ENCODE results near the gene RAP1A. TPM values are rescaled to one million over a fixed set of nuclear protein-coding genes. Genes with fewer than 3 reads are reported as not detected.

The RAP1A gene
- total RNA-seq, 4 donors from 2014 or later = 49.4 to 72.1 (median 57.9) TPM

GRCh38 chr1:111599781-111600693 is 19.6 kb upstream of the RAP1A start:
- in situ Hi-C loops (cut with MboI; ENCODE audit: low sequenced_read_pairs in 4 of 4) (no loop called here), intact Hi-C loops (cut with DNase I; ENCODE audit: low total_unique reads) (no loop called here)
- no peak for TF ChIP-seq CTCF (IDR thresholded peaks at IDR 0.05 in 4 of 5, conservative IDR thresholded peaks at IDR 0.05 in 1 of 5)
- TF ChIP-seq POLR2A (IDR thresholded peaks at IDR 0.05) = no peak
- no peaks in the 10 kb centered on the region for H3K4me1 ChIP-seq
- no peaks in the 10 kb centered on the region for H3K9me3 ChIP-seq
- no peak for DNase-seq
- H3K36me3 ChIP-seq = no peaks in the 10 kb centered on the region
- no peak overlapping the region for H3K4me3 ChIP-seq
- H3K27ac ChIP-seq = no peak overlapping the region
- ATAC-seq = no peak
- no peaks in the 10 kb centered on the region for H3K27me3 ChIP-seq

GRCh38 chr1:111600886-111601386 is 18.7 kb upstream of the RAP1A start:
- intact Hi-C loops (cut with DNase I; ENCODE audit: low total_unique reads) = no loop called here
- in situ Hi-C loops (cut with MboI; ENCODE audit: low sequenced_read_pairs in 4 of 4) = no loop called here
- Histone ChIP-seq H3K4me1 (no peaks in the 10 kb centered on the region), H3K27ac (no peak overlapping the region), H3K9me3 (no peaks in the 10 kb centered on the region), H3K36me3 (no peaks in the 10 kb centered on the region), H3K27me3 (no peaks in the 10 kb centered on the region), H3K4me3 (no peak overlapping the region)
- ATAC-seq (no peak), DNase-seq (no peak)
- no peak for TF ChIP-seq CTCF (IDR thresholded peaks at IDR 0.05 in 4 of 5, conservative IDR thresholded peaks at IDR 0.05 in 1 of 5)
- no peak for TF ChIP-seq POLR2A (IDR thresholded peaks at IDR 0.05)

- TF ChIP-seq POLR2A (IDR thresholded peaks at IDR 0.05) (no peak), CTCF (IDR thresholded peaks at IDR 0.05 in 4 of 5, conservative IDR thresholded peaks at IDR 0.05 in 1 of 5) (no peak)
Observed at GRCh38 chr1:111602302-111602701, 17.3 kb upstream of the RAP1A start.

GRCh38 chr1:111602974-111603373 is 16.6 kb upstream of the RAP1A start:
- TF ChIP-seq CTCF (IDR thresholded peaks at IDR 0.05 in 4 of 5, conservative IDR thresholded peaks at IDR 0.05 in 1 of 5) = no peak
- TF ChIP-seq POLR2A (IDR thresholded peaks at IDR 0.05) = no peak
- no peaks in the 10 kb centered on the region for H3K27me3 ChIP-seq
- no peak overlapping the region for H3K27ac ChIP-seq

More at GRCh38 chr1:111602302-111602701, 17.3 kb upstream of the RAP1A start:
- Histone ChIP-seq H3K27me3 (no peaks in the 10 kb centered on the region), H3K4me1 (peaks cover 0 to 6% of the 10 kb centered on the region in 2 donors), H3K27ac (no peak overlapping the region), H3K36me3 (no peaks in the 10 kb centered on the region), H3K9me3 (no peaks in the 10 kb centered on the region), H3K4me3 (no peak overlapping the region)
- in situ Hi-C loops (cut with MboI; ENCODE audit: low sequenced_read_pairs in 4 of 4) = no loop called here
- intact Hi-C loops (cut with DNase I; ENCODE audit: low total_unique reads) = no loop called here
- DNase-seq (no peak), ATAC-seq (no peak)

More at GRCh38 chr1:111602974-111603373, 16.6 kb upstream of the RAP1A start:
- Histone ChIP-seq H3K4me3 (no peak overlapping the region), H3K36me3 (no peaks in the 10 kb centered on the region), H3K9me3 (no peaks in the 10 kb centered on the region), H3K4me1 (peaks cover 0 to 6% of the 10 kb centered on the region in 2 donors)
- in situ Hi-C loops (cut with MboI; ENCODE audit: low sequenced_read_pairs in 4 of 4) (no loop called here), intact Hi-C loops (cut with DNase I; ENCODE audit: low total_unique reads) (no loop called here)
- ATAC-seq = no peak
- DNase-seq = no peak

Measured in gastrocnemius medialis (tissue), 4 donors.